NT2/D1 (cell line): ENCODE measurements around the gene AHNAK2.

Experiments used
- SUZ12 ChIP-seq: IDR thresholded peaks from 2 replicates; pipeline ENCODE4 v1.6.1; 2011; ENCODE audit not compliant: insufficient read length, insufficient read depth; ENCODE audit errors: extremely low read depth
- YY1 ChIP-seq: IDR thresholded peaks from 2 replicates; pipeline ENCODE4 v1.6.1; 2011; ENCODE audit not compliant: insufficient read length, insufficient read depth
- ZNF274 ChIP-seq: IDR thresholded peaks from 2 replicates; pipeline ENCODE4 v1.6.1; 2011; ENCODE audit warnings: mild to moderate bottlenecking, low read depth, low read length

DNA sequence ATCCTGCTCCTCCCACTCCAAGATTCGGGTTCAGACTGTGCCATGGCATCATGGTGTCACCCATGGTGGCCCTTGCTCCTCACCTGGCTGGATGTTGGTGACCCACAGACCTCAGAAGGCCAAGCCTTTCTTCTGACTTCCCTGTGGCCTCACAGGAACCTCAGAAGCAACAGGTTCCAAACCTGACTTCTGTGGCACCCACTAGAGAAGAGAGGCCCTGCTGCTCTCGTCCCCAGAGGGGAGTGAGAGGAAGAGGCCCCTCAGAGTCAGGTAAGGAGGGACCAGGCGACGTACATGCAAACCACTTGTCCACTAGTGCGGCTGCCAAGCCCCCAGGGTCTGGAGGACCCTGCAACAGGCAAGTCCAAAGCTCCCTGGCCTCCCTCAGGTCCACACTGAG is 17.9 kb upstream of the AHNAK2 start:
- no peak for TF ChIP-seq ZNF274
- TF ChIP-seq SUZ12: no peak
- no peak for TF ChIP-seq YY1
